Posterior cingulate gyrus (tissue), 11 donors: ENCODE measurements around the gene CCDC167.
A peak's percentile ranks its signal among the peaks of the same experiment; 100 is the strongest.

Experiments
- DNase-seq, 10 donors: peaks; one replicate each; pipeline versions ENCODE4 v3.0.0 to v3.0.0-alpha.2; 2020 to 2021; ENCODE audit warnings: mixed read lengths in 3 of 10
- intact Hi-C: fragments of 100-400 bp; cut with DNase I; formaldehyde crosslinking; loops from one replicate; pipeline ENCODE4 v1.15.1; 2023

CCDC167 gene

DNA sequence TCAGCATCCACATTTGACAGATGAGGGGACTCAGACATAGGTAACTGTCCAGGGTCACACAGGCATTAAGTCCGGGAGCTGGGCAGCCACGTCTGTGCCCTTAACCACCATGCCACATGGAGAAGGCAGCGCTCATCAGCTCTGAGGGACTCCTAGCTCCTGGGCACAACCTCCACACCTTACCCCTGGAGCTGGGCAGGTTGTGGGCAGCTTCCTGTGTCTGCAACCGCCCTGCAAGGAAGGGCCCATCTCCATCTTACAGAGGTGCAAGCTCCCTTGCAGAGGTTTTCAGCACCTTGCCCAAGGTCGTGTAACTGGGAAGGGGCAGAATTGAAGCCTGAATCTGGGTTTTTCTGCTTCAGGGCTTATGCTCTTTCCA lies 7.9 kb downstream of the CCDC167 start:
- DNase-seq, result peak in 3 of 10 donors; percentile 43 to 76 (median 55)
- intact Hi-C loops, result no loop called here

DNA sequence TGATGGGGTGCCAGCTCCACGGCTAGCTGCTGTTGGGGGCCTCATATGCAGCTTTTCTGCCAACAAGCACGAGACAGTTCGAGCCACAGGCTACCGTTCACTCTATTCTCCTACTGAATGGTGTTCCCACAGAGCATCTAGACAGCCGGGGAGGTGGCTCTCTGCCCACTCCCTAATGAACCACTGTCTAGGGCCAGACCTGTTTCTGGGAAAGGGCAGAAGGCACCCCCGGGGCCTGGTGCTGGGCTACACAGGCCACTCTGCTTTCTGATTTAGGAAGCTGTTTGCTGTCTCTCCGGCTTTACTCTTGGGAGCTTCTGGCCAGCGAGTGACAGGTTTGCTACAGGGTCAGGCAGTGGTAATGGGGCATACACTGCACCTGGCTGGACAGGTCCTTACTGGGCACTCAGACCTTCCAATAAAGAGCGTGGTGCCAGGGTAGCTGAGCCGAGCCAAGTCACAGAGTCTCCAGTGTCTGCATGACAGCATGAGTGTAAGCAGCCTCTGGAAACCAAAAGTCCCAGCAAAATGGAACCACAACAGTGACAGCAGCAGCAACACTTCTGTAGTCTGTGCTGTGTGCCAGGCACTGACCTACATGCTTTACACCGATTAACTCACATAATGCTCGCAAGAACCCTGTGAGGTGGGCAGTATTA lies 8.4 kb downstream of the CCDC167 start:
- DNase-seq, result peak in 4 of 10 donors; percentile 22 to 74 (median 62)
- intact Hi-C loops, result no loop called here

GRCh38 chr6:37490536-37491170 lies 9.0 kb downstream of the CCDC167 start:
- intact Hi-C loops, result no loop called here
- DNase-seq, result peak in 3 of 10 donors; percentile 43 to 55 (median 50)

DNA sequence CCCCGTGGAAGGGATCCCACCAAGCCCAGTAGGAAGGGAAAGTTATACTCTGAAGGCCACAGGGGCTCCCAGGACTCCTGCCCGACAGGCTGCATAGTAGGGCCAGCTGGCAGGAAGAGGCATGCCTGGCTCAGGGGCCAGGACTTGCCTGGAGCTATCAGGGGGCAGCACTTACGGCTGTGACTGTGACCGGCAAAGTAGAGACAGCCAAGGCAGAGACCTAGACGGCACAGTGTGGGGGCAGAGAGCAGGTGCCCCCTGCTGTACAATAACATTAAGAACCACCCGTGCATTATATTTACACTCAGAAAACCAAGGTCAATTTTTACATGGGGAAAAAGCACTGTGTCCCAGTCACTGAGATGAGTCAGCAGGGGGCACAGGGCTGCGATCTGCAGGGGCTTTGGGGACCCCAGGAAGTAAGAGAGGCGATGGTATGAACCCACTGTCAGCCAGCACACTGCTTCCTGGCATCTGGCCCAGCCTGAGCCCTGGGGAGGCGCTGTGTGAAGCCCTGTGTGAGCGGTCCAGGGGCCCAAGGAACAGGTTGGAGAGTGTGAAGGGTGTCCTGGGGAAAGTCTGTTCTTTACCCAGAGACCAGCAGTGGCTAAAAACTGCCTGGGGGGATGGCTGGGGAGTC lies 9.9 kb downstream of the CCDC167 start:
- intact Hi-C loops, result no loop called here
- peak in 3 of 10 donors; percentile 50 to 75 (median 61) for DNase-seq

GRCh38 chr6:37488476-37488875 lies 11.2 kb downstream of the CCDC167 start:
- DNase-seq, result peak in 1 of 10 donors; percentile 4
- intact Hi-C loops, result no loop called here

- DNase-seq, result peak in 3 of 10 donors; percentile 23 to 59 (median 39)
- intact Hi-C loops, result no loop called here
Observed at GRCh38 chr6:37487591-37488380, 11.9 kb downstream of the CCDC167 start.

- DNase-seq, result peak in 1 of 10 donors; percentile 27
- intact Hi-C loops, result no loop called here
Observed at GRCh38 chr6:37486121-37486839, 13.4 kb downstream of the CCDC167 start.

GRCh38 chr6:37485291-37485702 lies 14.4 kb downstream of the CCDC167 start:
- DNase-seq, result peak in 2 of 10 donors; percentile 59 to 85
- intact Hi-C loops, result loop anchor here (2.0 kb wide), 1 partner anchor 80 kb away; no protein-coding TSS in a partner anchor

DNA sequence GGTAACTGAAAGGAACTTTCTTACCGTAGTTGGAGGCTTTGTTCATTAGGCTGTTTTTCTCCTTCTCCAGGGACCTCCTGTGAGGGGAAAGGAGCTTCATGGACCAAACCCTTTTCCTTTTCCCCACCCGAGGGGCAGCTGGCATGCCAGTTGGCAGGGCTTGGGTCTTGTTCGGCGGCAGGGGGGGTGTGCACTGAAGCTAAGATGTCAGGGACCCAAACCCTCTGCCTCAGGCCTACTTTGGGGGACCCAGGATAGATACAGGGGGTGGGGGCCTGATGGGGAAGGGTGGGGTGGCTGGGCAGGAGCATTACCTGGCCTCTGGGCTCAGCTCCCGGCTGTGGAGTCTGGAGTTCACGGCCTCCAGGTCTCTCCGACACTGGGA lies 14.9 kb downstream of the CCDC167 start:
- intact Hi-C loops, result loop anchor here (1.0 to 2.0 kb wide), 2 partner anchors 80 to 208 kb away; no protein-coding TSS in a partner anchor
- DNase-seq, result peak in 2 of 10 donors; percentile 45 to 68

DNA sequence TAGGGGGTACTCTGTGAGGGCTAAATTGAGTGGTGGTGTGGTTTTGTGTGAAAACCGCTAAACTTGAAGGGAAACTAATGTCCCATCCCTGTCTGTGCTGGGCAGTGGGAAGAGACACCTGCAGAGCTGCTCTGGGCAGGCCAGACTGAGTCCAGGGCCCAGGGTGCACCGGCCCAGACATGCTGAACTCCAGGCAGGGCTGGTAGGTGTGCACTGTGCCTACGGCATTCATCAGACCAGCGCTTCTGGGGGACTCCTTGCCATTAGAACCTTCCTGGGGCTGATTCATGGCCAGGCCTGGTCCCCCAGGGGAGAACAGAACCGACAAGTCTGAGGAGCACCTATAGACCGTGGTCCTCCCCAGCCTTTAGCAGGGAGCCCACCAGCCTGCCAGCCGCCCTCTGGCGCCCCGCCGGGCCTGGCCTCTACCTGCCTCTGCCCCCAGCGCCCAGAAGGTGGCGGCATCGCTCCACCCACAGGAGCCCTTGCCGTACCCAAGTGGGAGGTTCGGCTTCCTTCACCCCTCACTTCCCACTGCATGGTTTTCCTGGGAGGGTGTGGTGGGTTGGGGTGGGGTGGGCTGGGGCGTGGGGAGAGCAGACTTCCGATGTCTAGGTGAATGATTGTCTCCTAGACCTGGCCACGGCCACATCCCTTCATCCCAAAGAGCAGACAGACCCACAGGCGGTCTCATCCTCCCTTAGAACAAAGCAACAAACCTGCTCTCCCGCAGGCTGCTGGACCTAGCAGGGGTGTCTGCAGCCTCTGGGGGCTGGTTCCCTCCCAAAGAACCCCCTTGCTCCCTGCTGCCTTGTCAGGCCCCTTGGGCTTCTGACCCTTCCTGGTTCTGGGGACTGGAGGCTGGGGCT lies 15.5 kb downstream of the CCDC167 start:
- intact Hi-C loops, result loop anchor here (1.0 to 2.0 kb wide), 2 partner anchors 81 to 208 kb away; no protein-coding TSS in a partner anchor
- peak; percentile 53 to 96 (median 76) for DNase-seq

GRCh38 chr6:37483252-37483901 lies 16.3 kb downstream of the CCDC167 start:
- DNase-seq, result peak in 1 of 10 donors; percentile 52
- intact Hi-C loops, result no loop called here

- DNase-seq, result peak in 1 of 10 donors; percentile 63
- intact Hi-C loops, result no loop called here
Observed at GRCh38 chr6:37482606-37483251, 17.0 kb downstream of the CCDC167 start.

- intact Hi-C loops, result no loop called here
- DNase-seq, result peak in 1 of 10 donors; percentile 67
Observed at GRCh38 chr6:37481711-37482605, 17.7 kb downstream of the CCDC167 start.

DNA sequence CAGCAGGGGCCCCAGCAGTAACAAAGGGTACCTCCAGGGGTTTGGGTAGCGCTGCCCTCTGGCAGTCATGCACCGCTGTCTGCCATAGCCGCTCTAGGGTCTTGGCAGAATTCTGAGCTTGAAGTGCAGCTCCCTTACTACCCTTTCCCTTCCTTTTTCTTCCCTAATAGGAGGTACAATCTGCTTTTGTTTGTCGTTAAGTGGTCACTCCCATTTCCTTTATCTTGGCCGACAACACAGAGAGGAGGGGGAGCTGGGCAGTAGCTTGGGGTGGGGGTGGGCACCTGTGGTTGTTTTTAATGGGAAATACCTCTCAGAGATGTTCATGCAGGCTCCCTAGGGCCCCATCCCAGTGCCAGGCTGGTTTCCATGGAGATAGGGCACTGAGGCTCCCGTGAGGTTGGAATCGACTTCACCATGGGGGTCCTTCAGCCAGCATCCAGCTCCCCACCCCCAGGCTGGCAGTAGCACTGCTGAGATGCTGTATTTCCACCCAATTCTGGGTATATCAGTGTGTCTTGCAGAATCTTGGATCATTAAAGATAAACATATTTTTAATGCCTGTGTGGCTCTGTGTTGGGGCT lies 18.6 kb downstream of the CCDC167 start:
- intact Hi-C loops, result no loop called here
- no peak for DNase-seq

GRCh38 chr6:37480118-37480736 lies 19.5 kb downstream of the CCDC167 start:
- DNase-seq, result no peak
- intact Hi-C loops, result no loop called here

DNA sequence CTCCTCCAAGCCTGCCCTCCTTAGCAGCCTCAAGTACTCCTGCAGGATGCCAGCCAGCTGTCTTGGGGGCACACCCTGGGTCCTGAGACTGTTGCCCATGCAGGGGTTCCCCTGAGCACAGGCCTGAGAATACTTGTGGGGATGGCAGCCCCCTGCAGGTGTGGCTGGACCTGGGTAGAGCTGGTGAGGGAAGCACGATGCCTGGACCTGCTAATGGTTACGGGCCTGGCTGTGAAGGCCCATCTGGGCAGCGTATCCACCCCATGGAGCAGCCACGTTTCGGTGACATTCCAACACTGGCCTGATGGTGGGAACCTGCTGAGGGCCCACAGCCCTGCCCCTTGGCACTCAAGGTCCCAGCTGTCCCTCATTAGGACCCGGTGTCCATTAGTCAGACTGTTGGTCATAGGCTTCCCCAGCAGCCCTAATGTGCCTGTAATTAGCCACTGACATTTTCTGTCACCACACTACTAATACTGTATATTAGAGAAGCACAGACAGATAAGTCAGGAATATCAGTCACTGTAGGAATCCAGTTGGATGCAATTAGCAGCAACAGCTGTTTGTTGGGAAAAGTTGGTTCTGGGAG lies 20.3 kb downstream of the CCDC167 start:
- intact Hi-C loops, result no loop called here
- DNase-seq, result no peak
